Measurements from ENCODE around the gene ADGB.

- TF ChIP-seq CTCF (IDR thresholded peaks at IDR 0.05) (no peak), POLR2AphosphoS5 (IDR thresholded peaks at IDR 0.05; ENCODE audit: insufficient read depth in 1 of 2, low read depth in 1 of 2) (no peak)
Observed at GRCh38 chr6:146859206-146859605, 260.4 kb downstream of the ADGB start.
